Measurements from ENCODE around the gene MOGAT1. TPM values are rescaled to one million over a fixed set of nuclear protein-coding genes. Genes with fewer than 3 reads are reported as not detected.

The MOGAT1 gene
- total and polyA plus RNA-seq, 2 experiments from 2014 or later: not detected

- Histone ChIP-seq H3K9me3 (ENCODE audit: low read depth) (no peaks in the 10 kb centered on the region), H3K4me1 (ENCODE audit: low read depth) (no peaks in the 10 kb centered on the region), H3K27me3 (no peaks in the 10 kb centered on the region), H3K27ac (no peak overlapping the region), H3K4me3 (no peak overlapping the region), H3K36me3 (no peaks in the 10 kb centered on the region)
- TF ChIP-seq CTCF (IDR thresholded peaks at IDR 0.05; ENCODE audit: low read depth, low read length): no peak
- no peak for DNase-seq (ENCODE audit: low read depth in 1 of 2, low spot score in 1 of 2)
Observed at GRCh38 chr2:222698276-222698675, 26.8 kb downstream of the MOGAT1 start.

GRCh38 chr2:222701233-222701632 is 29.8 kb downstream of the MOGAT1 start:
- H3K27me3 ChIP-seq: no peaks in the 10 kb centered on the region
- no peak overlapping the region for H3K4me3 ChIP-seq
- no peak overlapping the region for H3K27ac ChIP-seq
- no peaks in the 10 kb centered on the region for H3K9me3 ChIP-seq (ENCODE audit: low read depth)
- no peaks in the 10 kb centered on the region for H3K4me1 ChIP-seq (ENCODE audit: low read depth)
- TF ChIP-seq CTCF (IDR thresholded peaks at IDR 0.05; ENCODE audit: low read depth, low read length): no peak
- H3K36me3 ChIP-seq: no peaks in the 10 kb centered on the region
- DNase-seq (ENCODE audit: low read depth in 1 of 2, low spot score in 1 of 2): no peak

- H3K4me1 ChIP-seq (ENCODE audit: low read depth): no peaks in the 10 kb centered on the region
- H3K4me3 ChIP-seq: no peak overlapping the region
- H3K9me3 ChIP-seq (ENCODE audit: low read depth): no peaks in the 10 kb centered on the region
- no peak for DNase-seq (ENCODE audit: low read depth in 1 of 2, low spot score in 1 of 2)
- no peaks in the 10 kb centered on the region for H3K27me3 ChIP-seq
- no peaks in the 10 kb centered on the region for H3K36me3 ChIP-seq
- no peak overlapping the region for H3K27ac ChIP-seq
- no peak for TF ChIP-seq CTCF (IDR thresholded peaks at IDR 0.05; ENCODE audit: low read depth, low read length)
Observed at GRCh38 chr2:222701721-222702131, 30.3 kb downstream of the MOGAT1 start.

- Histone ChIP-seq H3K4me3 (no peak overlapping the region), H3K27me3 (no peaks in the 10 kb centered on the region), H3K36me3 (no peaks in the 10 kb centered on the region), H3K27ac (no peak overlapping the region), H3K9me3 (ENCODE audit: low read depth) (no peaks in the 10 kb centered on the region), H3K4me1 (ENCODE audit: low read depth) (no peaks in the 10 kb centered on the region)
- no peak for TF ChIP-seq CTCF (IDR thresholded peaks at IDR 0.05; ENCODE audit: low read depth, low read length)
- no peak for DNase-seq (ENCODE audit: low read depth in 1 of 2, low spot score in 1 of 2)
Observed at GRCh38 chr2:222703091-222703490, 31.6 kb downstream of the MOGAT1 start.

GRCh38 chr2:222703886-222704285 is 32.4 kb downstream of the MOGAT1 start:
- Histone ChIP-seq H3K4me1 (ENCODE audit: low read depth) (no peaks in the 10 kb centered on the region), H3K27me3 (no peaks in the 10 kb centered on the region), H3K9me3 (ENCODE audit: low read depth) (no peaks in the 10 kb centered on the region), H3K27ac (no peak overlapping the region), H3K4me3 (no peak overlapping the region), H3K36me3 (no peaks in the 10 kb centered on the region)
- no peak for TF ChIP-seq CTCF (IDR thresholded peaks at IDR 0.05; ENCODE audit: low read depth, low read length)
- peak in 1 of 2 donors; percentile 5 for DNase-seq (ENCODE audit: low read depth in 1 of 2, low spot score in 1 of 2)

GRCh38 chr2:222706616-222707015 is 35.2 kb downstream of the MOGAT1 start:
- no peak overlapping the region for H3K27ac ChIP-seq

More at GRCh38 chr2:222706616-222707015, 35.2 kb downstream of the MOGAT1 start:
- Histone ChIP-seq H3K27me3 (no peaks in the 10 kb centered on the region), H3K4me1 (ENCODE audit: low read depth) (peaks cover 5% of the 10 kb centered on the region), H3K9me3 (ENCODE audit: low read depth) (no peaks in the 10 kb centered on the region), H3K4me3 (no peak overlapping the region), H3K36me3 (no peaks in the 10 kb centered on the region)
- no peak for TF ChIP-seq CTCF (IDR thresholded peaks at IDR 0.05; ENCODE audit: low read depth, low read length)
- no peak for DNase-seq (ENCODE audit: low read depth in 1 of 2, low spot score in 1 of 2)
